Airway epithelial cell (primary cell): Measurements from ENCODE around the gene CDCP2. TPM values are rescaled to one million over a fixed set of nuclear protein-coding genes. Genes with fewer than 3 reads are reported as not detected.

Source experiments
- total RNA-seq: library from RNA; depleted of rRNA; stranded (reverse); fragments of >200 nt; gene quantifications from 2 replicates; pipeline ENCODE4 v1.2.3, GENCODE V29; 2015

CDCP2 gene
- not detected in 2 replicates for total RNA-seq

GRCh38 chr1:54152696-54153095 is at the start of gene CDCP2:
TSS of gene CDCP2 (minus strand) at chr1:54153000. CDS start at chr1:54152922, 78 bp downstream.

GRCh38 chr1:54199765-54200518 is 47.1 kb upstream of the CDCP2 start, which contains the start of the genes CYB5RL and MRPL37:
TSS of gene CYB5RL (minus strand) at chr1:54200030. CDS start at chr1:54195616, 4,414 bp downstream.
TSS of gene MRPL37 (plus strand) at chr1:54200167. CDS start at chr1:54200244, 77 bp downstream.

Other genes starting within 250 kb of the CDCP2 start
- 23.1 and 24.7 TPM in 2 replicates for gene IFT25, start 207.3 kb downstream of the CDCP2 start, total RNA-seq
- 41.1 and 41.4 TPM in 2 replicates for gene LRRC42, start 206.7 kb downstream of the CDCP2 start, total RNA-seq
- 0.35 and 0.42 TPM in 2 replicates for gene LDLRAD1, start 134.8 kb downstream of the CDCP2 start, total RNA-seq
- gene TMEM59, start 99.8 kb downstream of the CDCP2 start, total RNA-seq = 141 TPM in 2 replicates
- gene TCEANC2, start 99.4 kb downstream of the CDCP2 start, total RNA-seq = 2.0 and 2.3 TPM in 2 replicates
- gene CYB5RL, start 47.0 kb upstream of the CDCP2 start, total RNA-seq = 0.60 and 3.0 TPM in 2 replicates
- gene MRPL37, start 47.2 kb upstream of the CDCP2 start, total RNA-seq = 121 and 145 TPM in 2 replicates